Activated CD8-positive, alpha-beta memory T cell treated with anti-CD3 and anti-CD28 coated beads for 4 hours (primary cell): ENCODE results near the gene EIPR1.
"Not testable (repeated sequence)": the region's sequence is repeated elsewhere in the genome, so short reads cannot be mapped to it uniquely, and the experiment has no call there.

Experiments used
- DNase-seq, 2 donors: peaks; one replicate each; pipeline ENCODE4 v3.0.0-alpha.2; 2020; ENCODE audit warnings: low read depth in 2 of 2

Gene EIPR1

DNA sequence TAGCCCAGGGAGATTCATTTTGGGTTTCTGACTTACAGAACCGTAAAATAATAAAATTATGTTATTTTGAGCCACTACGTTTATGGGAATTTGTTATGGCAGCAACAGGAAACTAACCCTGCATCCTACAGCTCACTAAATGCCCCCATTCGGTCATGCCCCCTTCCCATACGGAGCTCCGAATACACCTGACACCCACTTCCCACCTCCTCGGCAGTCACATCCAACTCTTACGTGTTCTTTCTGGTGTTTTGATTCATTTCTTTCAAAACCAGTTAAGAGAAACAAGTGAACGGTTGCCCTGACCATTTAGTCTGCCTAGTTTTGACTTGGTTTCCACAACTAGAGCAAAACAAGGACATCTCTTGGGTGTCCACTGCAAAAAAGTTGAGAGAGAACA is 19.7 kb downstream of the EIPR1 start:
- DNase-seq: no peak

DNA sequence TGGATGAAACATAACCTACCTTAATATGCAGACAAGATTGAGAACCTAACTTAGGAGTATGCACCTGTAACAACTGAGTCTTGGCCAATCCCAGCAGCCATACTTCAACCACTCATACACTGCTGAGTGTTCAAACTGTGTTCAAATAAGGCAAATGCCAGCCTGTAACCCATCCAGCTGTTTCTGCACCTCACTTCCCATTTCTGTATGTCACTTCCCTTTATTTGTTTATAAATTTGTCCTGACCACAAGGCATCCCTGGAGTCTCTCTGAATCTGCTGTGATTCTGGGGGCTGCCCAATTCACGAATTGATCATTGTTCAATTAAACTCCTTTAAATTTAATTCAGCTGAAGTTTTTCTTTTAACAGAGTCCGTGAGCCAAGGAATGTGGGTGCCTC is 20.2 kb downstream of the EIPR1 start:
- not testable (repeated sequence) for DNase-seq

DNA sequence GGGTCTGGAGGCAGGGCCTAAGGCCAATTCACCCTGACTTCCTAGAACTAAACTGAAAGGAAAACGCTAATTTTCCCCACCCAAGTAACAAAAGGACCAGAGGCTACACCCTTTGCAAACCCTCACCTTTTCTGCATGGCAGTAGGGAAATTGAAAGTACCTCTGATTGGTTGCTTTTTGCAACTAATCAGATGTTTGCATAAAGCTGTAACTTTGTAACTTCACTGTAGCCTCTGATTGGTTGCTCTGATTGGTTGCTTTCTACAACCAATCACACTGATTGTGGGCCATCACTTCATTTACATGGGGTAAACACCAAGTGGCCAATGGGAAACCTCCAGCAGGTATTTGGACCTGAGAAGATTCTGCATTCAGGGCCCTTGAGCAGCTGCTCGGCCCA is 20.8 kb downstream of the EIPR1 start:
- no peak for DNase-seq

DNA sequence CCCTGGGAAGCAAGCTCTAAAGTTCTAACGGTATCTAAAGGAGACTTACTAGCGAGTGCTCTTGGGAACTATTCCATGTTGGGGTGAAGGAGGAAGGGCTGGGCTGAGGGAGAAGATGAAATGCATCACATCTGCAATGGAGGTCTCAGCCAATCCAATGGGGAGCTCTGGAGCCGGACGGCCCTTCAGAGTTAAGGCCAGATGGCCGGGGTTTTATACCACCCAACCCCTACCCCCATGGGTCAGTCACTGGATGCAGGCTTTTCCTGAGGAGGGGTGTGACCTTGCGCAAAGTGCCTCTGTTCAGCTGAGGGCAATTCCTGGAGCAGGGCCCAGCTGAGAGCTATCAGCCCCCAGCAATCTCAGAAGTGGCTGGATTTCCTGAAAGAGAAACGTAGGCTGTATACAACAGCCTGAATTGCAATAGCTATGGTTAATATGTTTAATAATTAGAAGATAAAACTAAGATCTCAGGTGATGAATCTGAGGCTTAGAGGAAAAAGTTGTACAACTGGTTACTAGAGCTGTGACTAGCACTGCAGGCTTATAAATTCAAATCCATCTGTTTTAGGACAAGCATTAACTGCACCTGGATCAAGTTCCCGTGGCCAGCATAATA is 21.6 kb downstream of the EIPR1 start:
- no peak for DNase-seq

DNA sequence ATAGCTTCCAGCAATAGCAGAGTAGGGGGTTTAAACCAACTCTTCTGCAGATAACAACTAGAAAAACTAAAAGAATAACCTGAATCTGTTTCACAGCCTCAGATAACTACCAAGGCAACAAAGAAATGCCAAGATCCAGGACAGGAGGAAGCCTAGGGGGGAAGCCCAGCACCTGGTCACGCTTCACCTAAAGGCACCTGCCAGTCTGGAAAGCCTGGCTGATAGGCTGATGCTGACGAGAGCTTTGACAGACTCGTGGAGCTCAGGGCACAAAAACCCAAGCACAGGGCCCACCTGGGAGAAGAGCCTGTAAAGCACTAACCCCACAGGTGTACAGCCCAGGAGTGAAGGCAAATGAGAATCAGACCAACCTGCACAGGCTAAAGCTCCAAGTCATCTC is 22.6 kb downstream of the EIPR1 start:
- DNase-seq: no peak

DNA sequence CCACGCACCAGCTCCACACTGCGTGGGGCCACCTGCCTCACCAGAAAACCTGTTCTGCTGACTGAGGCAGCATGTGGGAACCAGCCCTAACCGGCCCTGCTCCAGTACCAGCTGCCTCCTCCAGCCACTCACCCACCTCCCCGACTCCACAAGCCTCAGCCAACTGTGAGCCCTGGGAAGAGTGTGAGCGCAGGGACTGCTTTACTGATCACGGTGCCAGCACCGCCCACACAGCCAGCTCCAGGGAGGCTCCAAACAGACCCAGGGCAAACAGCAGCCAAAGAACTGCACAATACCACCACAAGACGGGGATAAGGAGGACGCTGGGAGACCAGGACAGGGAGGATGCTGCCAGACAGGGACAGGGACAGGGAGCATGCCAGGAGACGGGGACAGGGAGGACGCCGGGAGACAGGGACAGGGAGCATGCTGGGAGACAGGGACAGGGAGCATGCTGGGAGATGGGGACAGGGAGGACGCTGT is 28.4 kb downstream of the EIPR1 start:
- no peak for DNase-seq

DNA sequence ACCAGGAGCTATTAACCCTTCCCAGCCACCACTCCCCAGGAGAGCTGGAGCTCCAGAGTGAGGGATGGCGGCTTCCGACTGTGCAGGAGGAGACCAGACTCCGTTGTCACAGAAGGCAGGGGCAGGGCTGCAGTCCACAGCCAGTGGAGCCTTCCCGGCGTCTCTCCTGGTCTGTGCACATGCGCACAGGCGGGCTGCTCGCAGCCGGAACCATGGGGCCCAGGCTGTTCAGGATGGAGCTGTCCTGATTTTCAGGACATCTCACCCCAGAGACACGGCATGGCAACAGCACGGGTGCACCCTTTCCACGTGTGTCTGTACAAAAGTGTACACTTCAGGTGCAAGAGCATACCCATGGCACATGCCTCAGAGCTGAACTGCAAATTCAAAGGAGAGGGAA is 28.9 kb downstream of the EIPR1 start:
- no peak for DNase-seq

DNA sequence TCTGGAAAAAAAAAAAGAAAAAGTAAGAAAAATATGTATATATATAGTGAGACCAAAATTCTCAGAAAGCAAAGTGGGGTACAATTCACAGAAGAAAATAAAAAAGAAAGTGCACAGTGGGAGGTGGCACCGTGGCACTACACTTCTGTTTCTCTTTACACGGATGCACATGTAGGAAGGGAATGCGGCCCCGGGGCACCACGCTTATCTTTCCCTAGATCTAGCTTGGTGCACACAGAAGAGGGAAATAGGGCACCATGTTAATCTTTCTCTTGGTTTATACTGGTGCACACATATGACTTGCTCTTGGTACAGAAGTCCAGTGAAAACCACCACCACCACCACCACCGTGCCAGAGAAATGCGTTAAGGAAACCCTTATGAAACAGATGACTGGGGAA is 32.0 kb downstream of the EIPR1 start:
- DNase-seq: no peak

DNA sequence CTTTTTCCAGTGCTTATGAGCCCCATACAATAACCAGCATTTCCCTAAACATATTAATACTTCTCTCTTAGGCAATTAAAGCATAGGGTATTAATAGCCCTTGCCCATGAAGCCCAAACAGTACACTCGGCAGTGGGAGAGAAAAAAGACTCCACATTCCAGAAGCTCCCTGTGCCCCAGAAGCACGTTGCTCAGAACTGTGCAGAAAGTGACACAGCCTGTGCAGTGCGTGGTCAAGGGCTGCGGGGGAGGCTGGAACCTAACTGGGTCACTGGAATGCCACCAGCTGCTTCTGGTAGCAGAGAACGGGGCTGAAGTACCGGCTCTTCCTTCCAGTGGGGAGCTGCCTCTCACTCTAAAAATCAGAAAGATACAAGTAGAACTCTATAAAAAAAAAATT is 32.7 kb downstream of the EIPR1 start:
- DNase-seq: no peak

DNA sequence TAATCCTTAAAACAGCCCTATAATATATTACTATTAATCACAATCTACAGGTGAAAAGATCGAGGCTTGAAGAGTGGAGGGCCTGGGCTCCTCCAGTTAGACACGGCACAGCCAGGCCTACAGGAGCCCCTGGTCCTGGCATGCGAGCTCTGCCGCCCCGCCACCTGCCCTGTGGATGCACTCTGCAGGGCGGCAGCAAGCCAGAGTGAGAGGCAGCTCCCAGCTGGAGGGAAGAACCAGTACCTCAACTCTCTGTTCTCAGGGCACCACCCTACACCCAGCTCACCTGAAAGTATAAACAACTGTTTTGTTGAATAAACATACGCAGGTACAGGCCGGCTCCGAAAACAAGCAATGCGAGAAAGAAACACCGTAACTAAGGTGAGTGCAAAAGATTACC is 34.6 kb downstream of the EIPR1 start:
- no peak for DNase-seq

DNA sequence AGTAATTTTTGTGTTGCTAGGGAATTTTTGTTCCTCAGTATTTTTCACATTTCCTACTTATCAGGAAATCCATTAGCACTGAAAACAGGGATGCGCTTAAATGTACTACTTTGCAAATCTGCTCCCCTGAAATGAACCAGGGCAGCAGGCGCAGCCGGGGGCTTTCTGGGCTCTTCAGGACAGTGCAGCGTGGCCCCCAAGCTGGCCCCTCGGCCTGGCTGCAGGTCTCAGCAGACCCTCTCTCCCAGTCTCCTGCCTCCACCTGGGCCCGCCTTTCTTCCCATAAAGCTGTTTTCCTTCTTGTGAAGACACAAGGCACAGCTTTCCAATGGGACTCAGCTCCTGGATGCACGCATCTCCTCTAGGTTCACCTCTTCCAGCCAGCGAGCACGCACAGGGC is 35.3 kb downstream of the EIPR1 start:
- no peak for DNase-seq

DNA sequence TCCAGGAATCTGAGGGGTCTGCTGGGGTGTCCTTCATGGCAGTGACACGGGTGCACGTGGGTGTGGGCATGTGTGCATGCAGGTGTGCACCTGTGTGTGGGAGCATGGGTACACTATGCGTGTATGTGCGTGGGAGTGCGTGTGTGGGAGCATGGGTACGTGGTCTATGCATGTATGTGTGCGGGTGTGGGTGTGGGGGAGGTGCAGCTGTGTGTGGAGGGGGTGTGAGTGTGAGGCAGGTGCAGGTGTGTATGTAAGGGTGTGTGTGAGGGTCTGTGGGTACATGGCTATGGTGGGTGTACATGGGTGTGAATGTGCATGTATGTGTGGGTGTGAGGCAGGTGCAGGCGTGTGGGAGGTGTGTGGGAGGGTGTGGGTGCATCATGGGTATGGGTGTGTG is 36.3 kb downstream of the EIPR1 start:
- no peak for DNase-seq

DNA sequence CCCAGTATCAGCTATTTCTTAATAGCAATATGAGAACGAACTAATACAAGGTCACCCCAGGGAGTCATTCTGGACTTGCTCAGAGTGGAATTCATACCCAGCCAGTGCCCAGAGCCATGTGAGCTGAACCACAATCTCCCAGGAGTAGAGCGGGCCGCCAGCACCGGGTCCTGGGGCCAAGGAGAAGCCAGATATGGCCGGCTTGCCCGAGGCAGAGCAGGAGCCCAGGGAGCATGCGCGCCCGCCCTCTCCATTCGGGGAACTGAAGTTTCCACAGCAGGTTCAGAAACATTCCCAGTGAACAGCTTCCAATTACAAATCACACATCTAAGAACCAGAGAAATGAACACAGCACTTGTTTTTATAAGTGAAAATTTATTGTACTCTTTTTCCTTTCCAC is 37.5 kb downstream of the EIPR1 start:
- DNase-seq: no peak

DNA sequence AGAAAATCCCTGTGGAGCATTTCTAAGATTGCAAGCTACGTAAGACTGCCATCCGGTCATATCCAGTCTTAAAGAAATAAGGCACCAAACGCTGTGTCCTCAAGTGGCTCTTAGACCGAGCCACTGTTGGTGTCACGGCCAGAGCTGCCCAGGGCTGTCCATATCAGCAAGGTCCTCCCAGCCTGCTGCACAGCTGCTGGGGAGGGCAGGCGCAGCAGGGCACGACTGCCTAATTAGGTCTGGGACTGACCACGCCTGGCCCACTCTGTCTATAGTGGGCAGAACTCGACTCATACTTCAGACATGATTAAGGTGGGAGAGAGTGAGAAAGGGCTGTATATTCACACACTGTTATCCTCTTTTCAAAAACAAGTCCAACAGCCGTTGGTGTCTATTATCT is 39.3 kb downstream of the EIPR1 start:
- no peak for DNase-seq

DNA sequence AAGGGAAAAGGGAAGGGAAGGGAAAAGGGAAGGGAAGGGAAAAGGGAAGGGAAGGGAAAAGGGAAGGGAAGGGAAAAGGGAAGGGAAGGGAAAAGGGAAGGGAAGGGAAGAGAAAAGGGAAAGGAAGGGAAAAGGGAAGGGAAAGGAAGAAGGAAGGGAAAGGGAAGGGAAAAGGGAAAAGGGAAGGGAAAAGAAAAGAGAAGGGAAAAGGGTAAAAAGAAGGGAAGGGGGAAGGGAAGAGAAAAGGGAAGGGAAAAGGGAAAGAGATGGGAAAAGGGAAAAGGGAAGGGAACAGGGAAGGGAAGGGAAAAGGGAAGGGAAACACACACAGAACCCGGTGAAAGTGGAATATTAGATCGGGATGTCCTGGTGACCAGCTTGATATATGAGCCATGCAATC is 40.8 kb downstream of the EIPR1 start:
- DNase-seq: no peak

DNA sequence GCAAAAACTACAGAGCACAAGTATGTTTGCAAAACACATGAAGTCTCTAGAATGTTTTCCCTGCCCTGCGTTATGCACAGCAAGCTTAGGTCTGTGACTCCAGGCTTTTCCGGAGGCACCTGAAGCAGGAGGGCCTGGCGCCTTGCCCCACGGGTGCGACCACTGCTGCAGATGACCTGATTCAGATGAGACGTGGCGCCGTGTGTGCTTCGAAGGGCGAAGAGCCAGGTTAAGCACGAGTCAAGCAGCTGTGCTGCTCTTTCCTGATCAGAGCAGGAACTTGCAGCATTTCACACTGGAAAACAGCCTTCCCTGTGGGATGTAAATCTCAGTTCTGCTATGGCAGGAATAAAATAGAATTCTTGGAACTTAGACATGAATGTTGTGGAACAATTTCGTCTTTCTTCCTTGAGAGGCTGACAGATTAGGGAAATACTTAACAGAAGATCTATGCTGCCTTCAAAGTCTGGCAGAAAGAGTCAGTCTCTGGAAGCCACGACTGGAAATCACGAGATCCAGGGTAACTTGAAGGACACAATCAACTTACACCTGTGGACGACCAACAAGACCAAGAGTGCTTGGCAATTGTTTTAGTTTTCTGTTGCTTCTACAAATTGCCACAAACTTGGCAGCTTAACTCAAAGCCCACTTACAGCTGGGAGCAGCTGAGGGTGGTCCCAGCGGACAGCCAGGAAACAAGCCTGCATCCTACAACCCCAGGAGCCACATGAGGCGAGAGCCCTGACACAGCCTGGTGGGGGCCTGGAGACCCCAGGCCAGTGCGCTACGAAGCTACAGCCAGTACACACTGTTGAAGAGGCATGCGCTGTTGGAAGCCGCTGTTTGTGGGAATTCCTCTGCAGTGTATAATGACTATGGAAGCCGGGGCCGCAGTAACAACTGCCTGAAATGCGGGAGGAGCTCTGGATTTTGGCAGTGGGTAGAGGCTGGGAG is 42.9 kb downstream of the EIPR1 start:
- no peak for DNase-seq

DNA sequence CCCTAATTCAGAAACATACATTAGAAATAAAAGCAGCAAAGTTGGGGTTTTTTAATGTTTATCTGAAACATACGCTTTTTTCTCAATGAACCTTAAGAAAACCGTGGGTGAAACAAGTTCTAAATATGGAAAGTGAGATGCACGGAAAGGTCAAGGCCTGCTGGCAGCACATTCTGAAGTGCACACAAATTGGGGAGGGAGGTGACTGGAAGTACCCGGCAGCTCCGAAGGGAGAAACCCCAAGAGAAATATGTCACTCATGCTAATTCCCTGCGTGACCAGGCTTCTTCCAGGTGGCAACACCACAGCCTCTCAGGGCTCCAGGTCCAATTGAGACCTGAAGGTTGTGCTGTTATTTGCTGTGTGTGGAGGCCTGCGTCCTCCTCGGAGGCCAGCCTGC is 45.5 kb downstream of the EIPR1 start:
- no peak for DNase-seq

DNA sequence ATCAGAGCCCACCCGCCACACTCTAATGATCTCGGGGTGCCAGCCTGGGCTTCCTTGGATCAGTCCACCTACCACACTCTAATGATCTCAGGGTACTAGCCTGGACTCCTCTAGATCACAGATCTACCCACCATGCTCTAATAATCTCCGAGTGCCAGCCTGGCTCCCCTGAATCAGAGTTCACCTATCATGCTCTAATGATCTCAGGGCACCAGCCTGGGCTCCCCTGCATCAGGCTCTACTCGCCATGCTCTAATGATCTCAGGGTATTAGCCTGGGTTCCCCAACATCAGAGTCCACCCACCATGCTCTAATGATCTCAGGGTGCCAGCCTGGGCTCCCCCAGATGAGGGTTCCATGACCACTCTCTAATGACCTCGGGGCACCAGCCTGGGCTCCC is 48.1 kb downstream of the EIPR1 start:
- DNase-seq: no peak

DNA sequence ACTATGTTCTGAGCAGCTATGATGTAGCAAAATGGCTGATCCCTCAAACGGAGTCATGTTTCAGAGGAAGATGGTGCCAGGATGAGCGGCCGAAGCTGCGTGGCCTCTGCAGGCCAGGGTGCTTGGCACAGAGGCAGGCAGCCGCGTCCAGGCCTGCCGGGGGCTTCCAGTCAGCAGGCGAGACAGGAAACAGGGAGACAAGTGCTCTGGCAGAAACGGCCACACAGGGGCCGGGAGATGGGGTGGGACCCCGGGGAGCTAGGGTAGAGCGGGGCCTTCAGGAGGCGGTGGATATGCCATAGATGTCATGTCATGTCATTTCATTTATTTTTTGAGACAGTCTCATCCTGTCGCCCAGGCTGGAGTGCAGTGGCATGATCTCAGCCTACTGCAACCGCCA is 50.7 kb downstream of the EIPR1 start:
- no peak for DNase-seq

DNA sequence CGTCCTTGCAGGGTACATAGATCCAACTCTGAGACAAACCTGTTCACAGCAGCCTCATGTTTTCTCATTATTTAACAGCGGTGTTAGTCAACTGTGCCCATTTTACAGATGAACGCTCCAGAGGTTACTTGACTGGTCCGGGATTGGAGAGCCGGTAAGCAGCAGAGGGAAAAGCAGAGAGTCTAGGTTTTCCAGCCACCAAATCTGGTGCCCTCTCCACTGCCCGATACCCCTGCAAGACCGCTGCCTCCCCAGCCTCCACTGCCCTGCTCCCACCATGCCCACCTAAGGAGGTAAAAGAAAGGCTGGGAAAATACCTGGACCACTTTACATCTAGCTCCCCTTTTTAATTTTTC is 51.5 kb downstream of the EIPR1 start:
- DNase-seq: no peak

DNA sequence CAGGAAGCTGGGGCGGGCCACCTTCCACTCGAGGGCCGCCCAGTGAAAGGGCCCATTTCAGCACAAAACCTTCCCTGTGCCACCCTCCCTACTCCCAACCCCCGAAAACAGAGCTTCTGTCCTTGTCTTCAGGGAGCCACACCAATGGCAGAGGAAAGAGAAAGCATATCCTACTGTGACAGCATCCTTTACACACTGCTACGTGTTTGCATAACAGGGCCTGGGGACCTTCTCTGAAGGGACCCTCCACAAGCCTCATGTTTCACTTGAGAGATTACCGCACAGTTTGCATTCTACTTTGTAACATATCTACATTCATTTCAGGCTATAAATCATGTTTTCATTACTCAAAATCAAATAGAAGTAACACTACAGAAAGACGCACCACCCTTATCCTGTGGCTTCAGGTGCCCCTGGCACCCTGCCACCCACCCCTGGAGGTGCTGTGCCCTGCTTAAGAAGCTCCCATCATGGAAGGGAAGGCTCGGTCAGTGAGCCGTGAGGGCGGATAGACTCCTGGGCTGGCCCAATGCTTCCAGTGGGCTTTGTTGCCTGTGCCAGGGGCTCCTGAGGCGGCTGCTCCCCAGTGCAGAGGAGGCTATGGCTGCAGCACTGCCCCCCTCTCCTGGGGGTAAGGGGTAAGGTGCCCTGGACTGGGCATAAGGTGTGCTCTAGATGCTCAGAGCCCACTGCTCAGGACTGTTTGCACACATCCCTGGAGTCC is 52.0 kb downstream of the EIPR1 start:
- DNase-seq: no peak

DNA sequence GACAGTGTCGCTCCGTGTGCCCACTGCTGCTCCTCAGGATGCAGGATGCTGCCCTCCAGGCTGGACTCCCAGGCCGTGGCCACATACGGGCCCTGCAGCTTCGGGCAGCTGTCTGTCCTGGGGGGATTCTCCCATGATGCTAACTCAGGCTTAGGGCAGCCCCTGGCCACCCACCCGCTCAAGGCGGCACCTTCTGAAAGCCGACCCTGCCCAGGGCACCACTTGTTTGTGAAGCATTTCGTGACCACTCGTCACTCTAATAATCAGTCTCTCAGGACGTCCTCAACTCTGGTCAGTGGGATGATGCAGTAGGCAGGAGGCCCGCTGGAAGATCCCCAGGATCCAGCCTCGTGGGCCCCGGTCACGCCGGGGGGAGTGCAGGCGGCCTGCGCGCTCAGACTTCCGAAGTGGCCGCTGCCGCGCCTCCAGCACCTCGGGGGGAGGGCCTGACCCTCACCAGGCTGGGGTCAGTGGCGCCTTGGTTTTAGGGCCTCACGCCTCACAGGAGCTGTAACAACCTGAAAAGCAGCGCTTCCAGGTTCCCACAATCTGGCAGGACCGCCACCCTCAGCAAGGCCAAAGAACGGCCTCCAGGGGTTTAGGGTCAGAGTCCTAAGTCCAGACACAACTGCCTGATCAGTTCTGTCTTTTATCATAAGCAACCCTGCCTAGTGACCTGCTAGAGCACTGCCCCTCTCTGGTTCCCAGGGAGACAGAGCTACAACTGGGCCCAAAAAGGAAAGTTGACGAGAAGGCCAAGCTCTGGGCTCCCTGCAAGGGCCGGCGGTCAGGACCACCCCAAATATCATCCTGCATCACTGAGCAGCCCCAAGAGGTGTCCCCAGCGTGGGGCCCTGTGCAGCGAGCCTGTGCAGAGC is 53.0 kb downstream of the EIPR1 start:
- DNase-seq: no peak
